K562 (cell line): ENCODE results near the gene STAG2. TPM values are rescaled to one million over a fixed set of nuclear protein-coding genes. Genes with fewer than 3 reads are reported as not detected.

Experiments used
- ATAC-seq: fragments of 200-7000 bp; cut with Tn5 transposase; 3 replicates; pipeline ENCODE4 v1.9.1; 2020; ENCODE audit warnings: moderate library complexity
- BruUV-seq: library from RNA; stranded (reverse); fragments of 400-500 nt; replicated peaks from 2 replicates; lab custom pipeline; 2021; lab: Mats Ljungman, UMichigan
- CTCF ChIA-PET: fragments of 300-600 bp; formaldehyde crosslinking; extraction: SDS; loops from one replicate; lab custom pipeline; 2021; ENCODE audit warnings: low intra/inter-chr PET ratio; lab: Yijun Ruan, JAX
- POLR2A ChIA-PET: fragments of 300-600, 350-650 bp; sonication (Branson Sonifier 250); formaldehyde crosslinking; extraction: SDS; loops from one replicate; lab custom pipeline; 2021; ENCODE audit warnings: antibody characterized with exemption, inconsistent platforms; lab: Yijun Ruan, JAX
- DNase-seq, 4 experiments: peaks; one replicate each; pipeline versions ENCODE4 v3.0.0 to v3.0.0-alpha.2; 2011 to 2018; ENCODE audit warnings: low spot score in 3 of 4, mixed read lengths in 3 of 4; ENCODE audit errors: extremely low read depth in 1 of 4
- FAIRE-seq: peaks from 2 replicates; lab custom pipeline; 2011; peaks lifted over from hg19 to GRCh38; lab: Jason Lieb, UNC
- H2AFZ ChIP-seq: 2 replicates; pipeline ENCODE4 v1.6.0; 2011; ENCODE audit warnings: low read depth, low read length, control low read depth, inconsistent platforms
- H3K27ac ChIP-seq: fragments of 200-600 bp; 3 replicates; pipeline ENCODE4 v1.8.0; 2011; ENCODE audit warnings: low read depth, mild to moderate bottlenecking, control low read depth, inconsistent platforms, low read length, moderate library complexity, mixed read lengths; ENCODE audit errors: extremely low read depth
- H3K27me3 ChIP-seq, 2 experiments: fragments of 300-600 bp in 1 of 2; 2 replicates in 1 of 2; 3 replicates in 1 of 2; pipeline versions ENCODE4 v1.6.0 to v1.8.0; 2011; ENCODE audit warnings: inconsistent platforms in 2 of 2, low read length in 2 of 2, mild to moderate bottlenecking in 1 of 2, mixed read lengths in 1 of 2, moderate library complexity in 1 of 2; ENCODE audit not compliant: control insufficient read depth in 2 of 2, insufficient read depth in 2 of 2
- H3K36me3 ChIP-seq: fragments of 300-600 bp; 3 replicates; pipeline ENCODE4 v1.8.0; 2011; ENCODE audit warnings: mild to moderate bottlenecking, low read length, inconsistent platforms; ENCODE audit not compliant: control insufficient read depth, insufficient read depth
- H3K4me1 ChIP-seq, 2 experiments: fragments of 200-600 bp in 1 of 2; replicated peaks in 1 of 2; 2 replicates in 1 of 2; 3 replicates in 1 of 2; pipeline versions ENCODE4 v1.5.1 to v1.8.0; 2011; ENCODE audit warnings: inconsistent platforms in 2 of 2, low read length in 2 of 2, mild to moderate bottlenecking in 1 of 2, mixed read lengths in 1 of 2, moderate library complexity in 1 of 2; ENCODE audit not compliant: control insufficient read depth in 2 of 2, insufficient read depth in 2 of 2
- H3K4me2 ChIP-seq: 2 replicates; pipeline ENCODE4 v1.6.1; 2011; ENCODE audit warnings: low read length, control low read depth, inconsistent platforms, mixed read lengths; ENCODE audit not compliant: insufficient read depth
- H3K4me3 ChIP-seq: fragments of 200-600 bp; sonication (generic), shearing (Covaris generic); 2 replicates; pipeline ENCODE4 v1.5.1; 2016; ENCODE audit warnings: control low read depth, inconsistent platforms
- H3K79me2 ChIP-seq: fragments of 200-600 bp; 3 replicates; pipeline ENCODE4 v1.8.0; 2011; ENCODE audit warnings: low read length, inconsistent platforms; ENCODE audit not compliant: control insufficient read depth, insufficient read depth
- H3K9ac ChIP-seq, 2 experiments: 2 replicates each; pipeline versions ENCODE4 v1.6.0 to v1.6.1; 2011; ENCODE audit warnings: low read depth in 2 of 2, low read length in 2 of 2, control low read depth in 1 of 2, inconsistent platforms in 1 of 2, mild to moderate bottlenecking in 1 of 2, mixed read lengths in 1 of 2; ENCODE audit not compliant: insufficient read depth in 1 of 2
- H3K9me1 ChIP-seq: one replicate; pipeline ENCODE4 v1.6.0; 2011; ENCODE audit warnings: inconsistent platforms, mild to moderate bottlenecking, low read length, moderate library complexity; ENCODE audit not compliant: control insufficient read depth, insufficient read depth
- H3K9me3 ChIP-seq: replicated peaks from 2 replicates; pipeline ENCODE4 v1.5.1; 2011; ENCODE audit warnings: low read depth, low read length, inconsistent platforms; ENCODE audit not compliant: control insufficient read depth, insufficient read depth
- H4K20me1 ChIP-seq: replicated peaks from 2 replicates; pipeline ENCODE4 v1.6.1; 2011; ENCODE audit warnings: low read length, inconsistent platforms, mixed read lengths; ENCODE audit not compliant: control insufficient read depth, insufficient read depth
- FOSL1 ChIP-seq: fragments of 200-800 bp; sonication (Bioruptor generic); conservative IDR thresholded peaks from 2 replicates; pipeline ENCODE4 v1.6.1; 2016; ENCODE audit warnings: missing genetic modification characterization, missing compliant biosample characterization
- GATAD2A ChIP-seq: fragments of 450-650 bp; IDR thresholded peaks from 2 replicates; pipeline ENCODE4 v1.6.1; 2017
- ZNF76 ChIP-seq: fragments of 250-450 bp; sonication (Bioruptor Pico); IDR thresholded peaks from 2 replicates; pipeline ENCODE4 v1.4.0; 2020; ENCODE audit warnings: mild to moderate bottlenecking, moderate library complexity, borderline replicate concordance
- WGBS: fragments of 100-300 bp; shearing (Covaris generic); methylation state at CpG from one replicate; pipeline ENCODE4 v1.1.6; 2016; ENCODE audit warnings: low coverage, mixed read lengths; ENCODE audit not compliant: insufficient coverage; ENCODE audit errors: missing lambda C conversion rate; 5-methylcytosine and 5-hydroxymethylcytosine counted together
- in situ Hi-C: fragments of 300-500 bp; cut with MboI; formaldehyde crosslinking; loops from 4 replicates; pipeline ENCODE4 v1.15.0; 2018; ENCODE audit warnings: inconsistent platforms, mixed read lengths
- intact Hi-C: fragments of 100-400 bp; cut with micrococcal nuclease; formaldehyde crosslinking; loops from 2 replicates; pipeline ENCODE4 v1.14.2; 2022
- polyA plus RNA-seq, 8 experiments: library from polyadenylated mRNA; depleted of rRNA in 4 of 8; stranded (reverse) in 5 of 8; unstranded in 3 of 8; fragments of >200 nt; fragmentation: Nextera tagmentation in 2 of 8; fragmentation: Illumina TruSeq in 1 of 8; extraction: Ambion mirVana in 2 of 8; extraction: Trizol in 1 of 8; gene quantifications; 2 replicates each; pipeline versions ENCODE4 v1.2.1 to v1.2.3, GENCODE V29; 2011 to 2014; ENCODE audit warnings: inconsistent platforms in 1 of 8, missing spikeins in 1 of 8
- total RNA-seq, 7 experiments: library from RNA; depleted of rRNA in 6 of 7; stranded (reverse); fragments of >200 nt in 6 of 7; fragmentation: Illumina TruSeq in 2 of 7; extraction: Trizol in 2 of 7; gene quantifications; 2 replicates each; pipeline versions ENCODE4 v1.2.1 to v1.2.3, GENCODE V29; 2011 to 2021; ENCODE audit warnings: low replicate concordance in 1 of 7
- TF ChIP-seq, protein P1 (sequence below), 2 experiments: fragments of 450-650 bp in 1 of 2; sonication (generic) in 1 of 2; formaldehyde crosslinking in 1 of 2; IDR thresholded peaks in 1 of 2; conservative IDR thresholded peaks in 1 of 2; 2 replicates each; pipeline versions ENCODE4 v1.6.1 to v1.8.1; 2016 to 2023; ENCODE audit warnings: mild to moderate bottlenecking in 2 of 2, moderate library complexity in 2 of 2, inconsistent platforms in 1 of 2, missing genetic modification reagents in 1 of 2

Gene STAG2
- total and polyA plus RNA-seq, 9 of the 15 experiments (the other 6 are each of a cell fraction or from before 2014, with no cell fraction given), result 40.3 to 133 (median 90.1) TPM

DNA sequence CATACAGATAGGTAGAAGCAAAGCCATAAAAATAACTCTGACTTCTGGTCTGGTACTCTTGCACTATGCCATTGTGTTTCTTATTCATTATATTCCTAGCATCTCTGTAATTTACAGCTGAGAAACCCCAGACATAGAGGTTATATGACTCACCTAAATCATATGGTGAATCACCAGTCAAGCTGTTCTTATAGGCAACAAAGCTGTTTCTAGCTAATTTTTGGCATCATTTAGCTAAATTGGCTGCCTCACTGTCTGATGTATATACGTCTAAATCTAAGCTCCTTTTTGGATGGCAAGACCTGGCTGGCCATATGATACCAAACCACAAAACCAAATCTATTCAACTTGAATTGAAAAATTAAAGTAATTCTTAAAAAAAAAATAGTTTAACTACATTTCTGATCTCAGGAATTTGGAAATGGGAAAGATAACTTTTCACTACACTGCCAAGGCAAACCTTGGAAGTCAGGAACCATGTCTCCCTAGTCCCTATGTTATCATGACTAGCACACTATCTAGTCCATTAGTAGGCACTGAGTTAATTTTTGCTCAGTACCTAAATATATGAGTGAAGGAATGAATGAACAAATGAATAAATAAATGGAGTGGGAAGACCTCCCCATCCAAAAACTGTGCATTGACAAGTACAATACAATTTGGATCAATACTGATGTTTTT, 41.3 kb upstream of the STAG2 start:
- no peak overlapping the region for H3K27ac ChIP-seq
- DNase-seq (no peak), FAIRE-seq (no peak)
- no peaks in the 10 kb centered on the region; a peak in 1 of 5 replicates for H3K27me3 ChIP-seq
- in situ Hi-C loops, result no loop called here
- POLR2A ChIA-PET, result interaction anchor here (1.0 kb wide), 1 partner anchor 9 kb away, joined by 3 read pairs; no protein-coding TSS in a partner anchor
- no peak overlapping the region for H3K4me2 ChIP-seq
- no peak overlapping the region for H3K9ac ChIP-seq
- TF ChIP-seq ZNF76 (CRISPR knock-in tag) (no peak), FOSL1 (tag) (peak; percentile 64), GATAD2A (no peak)
- TF ChIP-seq, protein P1, sequence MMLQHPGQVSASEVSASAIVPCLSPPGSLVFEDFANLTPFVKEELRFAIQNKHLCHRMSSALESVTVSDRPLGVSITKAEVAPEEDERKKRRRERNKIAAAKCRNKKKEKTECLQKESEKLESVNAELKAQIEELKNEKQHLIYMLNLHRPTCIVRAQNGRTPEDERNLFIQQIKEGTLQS (IDR thresholded peaks at IDR 0.05), result peak; percentile 45; the same call in 1 of the 2 replicates
- TF ChIP-seq, protein P1 (CRISPR knock-in tag; conservative IDR thresholded peaks at IDR 0.05), result no peak
- TF ChIP-seq, all 486 proteins: peak for 2
- no peak overlapping the region for H2AFZ ChIP-seq
- no peaks in the 10 kb centered on the region for H4K20me1 ChIP-seq
- WGBS, result 7% methylated on average over 1 of the region's 1 CpG
- H3K9me3 ChIP-seq, result no peaks in the 10 kb centered on the region
- intact Hi-C loops, result no loop called here
- no peaks in the 10 kb centered on the region for H3K79me2 ChIP-seq
- CTCF ChIA-PET, result no interaction called here
- H3K9me1 ChIP-seq, result no peaks in the 10 kb centered on the region
- no peak overlapping the region for H3K4me3 ChIP-seq
- BruUV-seq, result no TSS peak
- no peaks in the 10 kb centered on the region for H3K4me1 ChIP-seq
- no peak for ATAC-seq
- no peaks in the 10 kb centered on the region for H3K36me3 ChIP-seq
